GM12874 (cell line): ENCODE measurements around the gene MYZAP.

Experiments used
- TF ChIP-seq, protein P1 (sequence below): IDR thresholded peaks from 2 replicates; pipeline ENCODE4 v1.5.1; 2011; ENCODE audit warnings: low read depth, mild to moderate bottlenecking, control low read depth, low read length, moderate library complexity; ENCODE audit not compliant: insufficient read depth

The MYZAP gene

DNA sequence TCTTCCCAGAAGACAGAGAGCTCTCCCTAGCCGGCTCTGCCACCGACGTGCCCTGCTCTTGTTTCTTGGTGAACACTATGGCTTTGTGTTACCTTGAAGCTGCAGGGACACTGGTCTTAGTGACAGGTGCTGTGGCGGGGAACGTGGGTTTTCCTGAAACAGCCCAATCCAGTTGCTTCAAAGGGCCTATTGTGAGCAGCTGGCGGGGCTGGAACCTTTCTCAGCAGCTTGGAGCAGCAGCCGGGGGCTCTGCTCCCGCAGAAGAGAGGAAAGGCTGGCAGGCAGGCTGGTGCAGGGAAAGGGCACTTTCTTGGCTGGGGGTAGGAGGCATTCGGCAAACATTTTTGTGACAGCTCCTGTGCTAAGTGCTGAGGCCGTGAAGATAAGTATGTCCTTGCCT lies 12.8 kb downstream of the MYZAP start:
- TF ChIP-seq, protein P1, sequence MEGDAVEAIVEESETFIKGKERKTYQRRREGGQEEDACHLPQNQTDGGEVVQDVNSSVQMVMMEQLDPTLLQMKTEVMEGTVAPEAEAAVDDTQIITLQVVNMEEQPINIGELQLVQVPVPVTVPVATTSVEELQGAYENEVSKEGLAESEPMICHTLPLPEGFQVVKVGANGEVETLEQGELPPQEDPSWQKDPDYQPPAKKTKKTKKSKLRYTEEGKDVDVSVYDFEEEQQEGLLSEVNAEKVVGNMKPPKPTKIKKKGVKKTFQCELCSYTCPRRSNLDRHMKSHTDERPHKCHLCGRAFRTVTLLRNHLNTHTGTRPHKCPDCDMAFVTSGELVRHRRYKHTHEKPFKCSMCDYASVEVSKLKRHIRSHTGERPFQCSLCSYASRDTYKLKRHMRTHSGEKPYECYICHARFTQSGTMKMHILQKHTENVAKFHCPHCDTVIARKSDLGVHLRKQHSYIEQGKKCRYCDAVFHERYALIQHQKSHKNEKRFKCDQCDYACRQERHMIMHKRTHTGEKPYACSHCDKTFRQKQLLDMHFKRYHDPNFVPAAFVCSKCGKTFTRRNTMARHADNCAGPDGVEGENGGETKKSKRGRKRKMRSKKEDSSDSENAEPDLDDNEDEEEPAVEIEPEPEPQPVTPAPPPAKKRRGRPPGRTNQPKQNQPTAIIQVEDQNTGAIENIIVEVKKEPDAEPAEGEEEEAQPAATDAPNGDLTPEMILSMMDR = no peak

- TF ChIP-seq, protein P1 = no peak
These were observed 13.8 kb downstream of the MYZAP start for GRCh38 chr15:57605491-57605890.

GRCh38 chr15:57606048-57606447 lies 14.3 kb downstream of the MYZAP start:
- TF ChIP-seq, protein P1 = no peak

DNA sequence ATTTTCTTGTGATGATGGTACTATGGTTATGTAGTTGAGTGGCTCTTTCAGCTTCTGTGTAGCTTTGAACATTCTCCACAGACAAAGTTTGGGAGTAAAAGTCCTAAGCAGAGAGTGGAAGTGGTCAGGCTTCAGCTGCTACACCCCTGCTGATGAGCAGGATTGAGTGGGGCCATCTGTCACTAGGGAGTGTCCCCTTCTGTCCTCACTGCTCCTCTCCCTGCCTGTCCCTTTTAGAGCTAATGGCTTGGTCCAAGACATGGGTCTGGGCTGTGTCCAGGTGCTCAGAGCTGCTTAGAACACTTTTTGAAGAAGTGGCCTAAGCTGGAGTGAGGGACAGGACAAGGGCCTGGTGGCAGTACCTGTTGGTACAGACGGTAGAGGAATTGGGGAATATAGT lies 15.1 kb downstream of the MYZAP start:
- TF ChIP-seq, protein P1 = no peak

GRCh38 chr15:57607570-57608000 lies 15.9 kb downstream of the MYZAP start:
- TF ChIP-seq, protein P1 = no peak

GRCh38 chr15:57609805-57610529 lies 18.3 kb downstream of the MYZAP start:
- TF ChIP-seq, protein P1 = no peak

- TF ChIP-seq, protein P1 = no peak
These were observed 19.4 kb downstream of the MYZAP start for GRCh38 chr15:57611123-57611522.
